HG02759 (cell line): ENCODE data around the gene TEX19.
"Not testable (repeated sequence)": the region's sequence is repeated elsewhere in the genome, so short reads cannot be mapped to it uniquely, and the experiment has no call there.

ENCODE experiments used
- ATAC-seq: cut with Tn5 transposase; IDR thresholded peaks from one replicate; pipeline ENCODE4 v1.9.1; 2021; ENCODE audit warnings: mild to moderate bottlenecking, moderate library complexity; ENCODE audit not compliant: unreplicated experiment

The TEX19 gene

DNA sequence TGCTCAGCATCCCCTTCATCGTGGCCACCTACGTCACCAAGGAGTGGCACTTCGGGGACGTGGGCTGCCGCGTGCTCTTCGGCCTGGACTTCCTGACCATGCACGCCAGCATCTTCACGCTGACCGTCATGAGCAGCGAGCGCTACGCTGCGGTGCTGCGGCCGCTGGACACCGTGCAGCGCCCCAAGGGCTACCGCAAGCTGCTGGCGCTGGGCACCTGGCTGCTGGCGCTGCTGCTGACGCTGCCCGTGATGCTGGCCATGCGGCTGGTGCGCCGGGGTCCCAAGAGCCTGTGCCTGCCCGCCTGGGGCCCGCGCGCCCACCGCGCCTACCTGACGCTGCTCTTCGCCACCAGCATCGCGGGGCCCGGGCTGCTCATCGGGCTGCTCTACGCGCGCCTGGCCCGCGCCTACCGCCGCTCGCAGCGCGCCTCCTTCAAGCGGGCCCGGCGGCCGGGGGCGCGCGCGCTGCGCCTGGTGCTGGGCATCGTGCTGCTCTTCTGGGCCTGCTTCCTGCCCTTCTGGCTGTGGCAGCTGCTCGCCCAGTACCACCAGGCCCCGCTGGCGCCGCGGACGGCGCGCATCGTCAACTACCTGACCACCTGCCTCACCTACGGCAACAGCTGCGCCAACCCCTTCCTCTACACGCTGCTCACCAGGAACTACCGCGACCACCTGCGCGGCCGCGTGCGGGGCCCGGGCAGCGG, 15.7 kb downstream of the TEX19 start:
- ATAC-seq: no peak

- ATAC-seq: no peak
These were observed 16.5 kb downstream of the TEX19 start for GRCh38 chr17:82375359-82376041.

DNA sequence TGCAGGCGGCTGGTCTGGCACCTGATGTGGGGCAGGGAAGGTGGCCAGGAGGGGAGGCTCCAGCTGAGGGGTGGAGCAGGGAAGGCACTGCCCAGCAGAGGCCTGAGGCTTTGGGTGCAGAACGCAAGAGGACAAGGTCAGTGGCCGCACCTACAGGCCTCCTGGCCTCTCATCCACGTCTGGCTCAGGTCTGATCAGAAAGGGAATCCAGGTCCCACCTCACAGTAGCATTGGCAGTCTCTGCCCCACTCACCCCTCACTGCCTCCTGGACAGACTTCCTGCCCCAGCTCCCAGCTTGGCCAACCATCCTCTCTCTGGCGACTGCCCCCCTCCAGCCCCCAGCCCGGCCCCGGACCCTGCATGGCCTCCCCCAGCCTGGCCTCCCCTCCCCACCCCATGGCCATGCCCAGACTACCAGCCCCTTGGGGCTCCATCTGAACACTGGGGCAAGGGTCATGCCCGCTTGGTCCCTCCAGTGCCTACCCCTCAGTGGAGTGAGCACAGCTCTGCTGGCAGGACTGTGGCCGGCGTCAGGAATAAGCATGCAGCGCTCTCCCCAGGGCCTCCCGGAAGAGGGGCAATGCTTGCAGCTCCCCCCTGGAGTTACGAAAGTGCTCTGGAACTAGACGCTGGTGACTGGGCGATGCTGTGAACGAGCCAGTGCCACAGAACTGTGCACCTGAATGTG, 17.1 kb downstream of the TEX19 start:
- no peak for ATAC-seq

- not testable (repeated sequence) for ATAC-seq
These were observed 18.2 kb downstream of the TEX19 start for GRCh38 chr17:82377294-82377693.

DNA sequence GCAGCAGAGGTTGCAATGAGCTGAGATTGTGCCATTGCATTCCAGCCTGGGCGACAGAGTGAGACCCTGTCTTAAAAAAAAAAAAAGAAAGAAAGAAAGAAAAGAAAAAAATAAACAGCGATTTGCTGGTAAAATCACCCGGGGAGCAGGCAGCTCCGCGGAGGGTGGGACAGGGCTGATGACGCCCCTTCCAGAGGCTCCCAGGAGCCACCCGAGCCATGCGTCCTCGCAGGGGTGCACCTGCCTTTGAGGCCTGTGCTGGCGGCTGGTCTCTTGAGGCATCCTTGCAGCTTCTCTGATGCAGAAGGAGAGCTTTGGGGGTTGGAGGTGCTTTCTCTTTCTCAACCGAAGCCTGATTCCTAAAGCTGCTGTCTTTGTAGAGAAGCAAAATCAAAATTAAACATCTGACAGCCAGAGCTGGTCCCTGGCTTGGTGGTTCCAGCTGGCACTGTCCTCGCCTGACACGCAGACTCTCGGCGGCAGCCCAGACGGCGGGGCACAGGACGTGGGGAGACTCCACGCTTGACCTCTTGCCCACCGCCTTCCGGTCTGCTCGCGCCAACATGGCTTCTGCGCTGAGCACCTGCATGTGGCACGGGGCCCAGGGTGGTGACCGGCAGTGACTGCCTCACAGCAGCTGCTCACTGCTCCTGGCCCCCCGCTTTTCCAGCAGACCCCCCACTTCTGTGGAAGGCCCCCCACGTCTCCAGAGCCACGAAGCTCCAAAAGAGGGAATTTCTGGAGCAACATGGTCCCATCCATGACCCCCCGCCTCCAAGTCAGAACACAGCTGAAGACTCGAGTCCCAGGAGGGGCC, 19.1 kb downstream of the TEX19 start:
- ATAC-seq: no peak

DNA sequence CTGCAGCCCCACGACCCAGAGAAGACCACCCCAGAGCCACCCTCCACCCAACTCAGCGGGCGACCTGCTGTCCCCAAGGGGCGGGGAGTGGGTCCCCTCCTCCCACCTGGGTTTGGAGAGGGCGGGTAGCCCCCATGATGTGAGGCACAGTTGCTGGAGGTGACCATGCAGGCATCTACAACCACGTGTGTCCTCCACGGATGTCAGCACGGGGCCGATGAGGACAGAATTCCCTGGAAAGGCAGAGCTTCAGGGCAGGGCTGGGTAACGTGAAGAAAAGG, 19.6 kb downstream of the TEX19 start:
- no peak for ATAC-seq

DNA sequence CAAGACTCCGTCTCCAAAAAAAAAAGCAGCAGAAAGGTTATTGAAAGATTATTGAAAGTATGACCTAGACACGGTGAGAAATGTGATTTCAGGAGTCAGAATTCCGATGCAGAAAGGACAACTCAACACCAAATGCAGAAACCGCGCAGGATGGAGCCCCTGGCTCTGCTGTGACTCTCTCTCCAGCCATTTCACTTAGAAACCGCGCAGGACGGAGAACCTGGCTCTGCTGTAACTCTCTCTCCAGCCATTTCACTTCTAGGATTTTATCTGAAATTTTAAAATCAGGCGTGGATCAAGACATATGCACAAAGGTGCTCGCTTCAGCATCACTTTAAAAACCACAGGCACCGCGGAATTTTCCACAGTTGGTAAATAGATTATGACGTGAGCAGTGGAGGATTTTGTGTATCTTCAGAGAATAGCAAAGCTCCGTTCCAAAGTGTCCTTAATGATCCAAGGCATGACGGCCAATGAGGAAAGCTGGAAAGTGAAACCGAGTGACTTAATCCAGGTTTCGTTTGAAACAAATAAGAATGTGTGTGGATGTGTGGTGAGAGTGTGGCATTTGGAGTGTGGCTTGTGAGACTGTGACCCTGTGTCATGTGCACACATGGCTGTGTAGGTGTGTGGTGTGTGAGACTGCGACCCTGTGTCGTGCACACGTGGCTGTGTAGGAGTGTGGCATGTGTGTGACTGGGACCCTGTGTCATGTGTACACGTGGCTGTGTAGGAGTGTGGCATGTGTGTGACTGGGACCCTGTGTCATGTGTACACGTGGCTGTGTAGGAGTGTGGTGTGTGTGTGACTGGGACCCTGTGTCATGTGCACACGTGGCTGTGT, 22.0 kb downstream of the TEX19 start:
- ATAC-seq: no peak

- ATAC-seq: not testable (repeated sequence)
These were observed 22.6 kb downstream of the TEX19 start for GRCh38 chr17:82381703-82382009.

GRCh38 chr17:82382220-82382932, 23.3 kb downstream of the TEX19 start:
- not testable (repeated sequence) for ATAC-seq

GRCh38 chr17:82382933-82383255, 23.8 kb downstream of the TEX19 start:
- ATAC-seq: no peak

DNA sequence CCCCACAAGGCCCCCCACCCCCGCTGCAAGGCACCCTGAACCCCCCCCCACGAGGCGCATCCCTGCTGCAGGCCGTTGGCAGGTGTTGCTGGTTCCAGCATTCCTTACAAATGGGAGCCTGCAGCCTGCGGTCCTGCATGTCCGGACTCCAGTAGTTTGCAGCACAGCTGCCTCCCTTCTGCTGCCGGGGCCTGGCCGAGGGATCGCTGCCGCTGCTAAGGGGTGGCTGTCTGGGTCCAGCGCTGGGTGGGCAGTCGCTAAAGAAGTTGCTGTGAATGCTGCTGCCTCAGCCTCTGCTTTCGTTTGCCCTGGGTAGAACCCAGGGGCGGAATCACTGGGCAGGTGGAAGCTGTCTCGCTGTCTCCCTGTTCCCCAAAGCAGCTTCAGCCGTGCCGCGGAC, 24.4 kb downstream of the TEX19 start:
- ATAC-seq: no peak

GRCh38 chr17:82384051-82384729, 25.1 kb downstream of the TEX19 start:
- no peak for ATAC-seq

DNA sequence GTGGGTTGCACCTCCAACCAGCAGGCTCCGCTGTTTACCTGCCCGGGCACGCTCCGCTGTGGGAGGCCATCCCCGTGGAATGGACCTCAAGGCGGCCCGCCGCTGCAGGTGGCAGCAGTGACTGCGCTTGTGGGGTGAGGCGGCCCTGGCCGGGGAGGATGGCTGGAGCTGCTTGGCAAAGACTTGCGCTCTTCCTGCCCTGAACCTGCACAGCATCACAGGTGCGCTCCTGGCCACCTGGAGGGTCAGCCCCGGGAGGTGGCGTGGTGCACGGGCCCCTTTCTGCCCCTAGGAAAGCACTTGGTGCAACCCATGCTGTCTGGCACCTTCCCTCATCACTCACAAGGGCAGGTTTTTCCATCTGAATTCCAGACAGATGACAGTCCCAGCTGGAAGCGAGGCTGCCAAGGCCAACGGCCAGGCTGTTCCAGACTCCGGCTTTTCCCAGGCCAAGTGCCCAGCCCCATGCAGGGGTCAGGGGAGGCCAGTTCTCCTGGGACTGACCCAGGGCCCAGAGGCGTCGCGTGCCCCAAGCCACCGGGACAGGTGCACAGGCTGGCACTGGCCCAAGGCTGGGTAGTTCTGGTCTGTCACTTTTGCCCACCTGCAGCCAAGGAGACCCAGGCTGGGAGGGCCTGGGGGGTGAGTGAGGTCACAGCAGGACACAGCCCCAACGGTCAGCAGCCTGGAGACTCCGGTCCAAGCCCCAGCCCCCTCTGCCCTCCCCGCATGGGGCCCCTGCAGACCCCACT, 25.9 kb downstream of the TEX19 start:
- ATAC-seq: no peak

DNA sequence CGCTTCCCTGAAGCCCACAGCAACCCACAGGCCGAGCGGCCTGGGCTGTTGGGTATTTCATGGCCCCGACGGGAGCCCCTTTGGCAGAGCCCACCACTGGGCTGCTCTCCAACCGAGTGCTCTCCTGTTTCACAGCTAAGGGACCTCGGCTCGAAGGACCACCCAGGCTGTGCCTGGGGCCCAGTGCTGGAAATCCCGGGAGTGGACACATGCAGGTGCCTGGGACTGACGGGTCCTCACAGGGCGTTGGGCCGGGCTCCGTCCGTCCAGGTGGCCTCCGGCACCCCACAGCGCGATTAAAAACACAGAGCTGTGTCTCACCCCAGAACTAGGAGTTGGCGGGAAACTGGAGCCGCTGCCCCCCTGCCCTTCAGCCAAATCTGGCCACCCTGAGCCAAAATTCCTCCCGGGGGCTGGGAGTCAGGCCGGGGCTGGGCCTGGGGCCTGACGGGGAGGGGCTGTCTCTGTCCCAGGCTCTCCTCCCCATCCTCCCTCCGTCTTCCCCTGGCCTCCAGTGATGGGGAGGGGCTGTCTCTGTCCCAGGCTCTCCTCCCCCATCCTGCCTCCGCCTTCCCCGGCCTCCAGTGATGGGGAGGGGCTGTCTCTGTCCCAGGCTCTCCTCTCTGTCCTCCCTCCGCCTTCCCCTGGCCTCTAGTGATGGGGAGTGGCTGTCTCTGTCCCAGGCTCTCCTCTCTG, 26.7 kb downstream of the TEX19 start:
- ATAC-seq: no peak

GRCh38 chr17:82386255-82386831, 27.3 kb downstream of the TEX19 start:
- no peak for ATAC-seq

DNA sequence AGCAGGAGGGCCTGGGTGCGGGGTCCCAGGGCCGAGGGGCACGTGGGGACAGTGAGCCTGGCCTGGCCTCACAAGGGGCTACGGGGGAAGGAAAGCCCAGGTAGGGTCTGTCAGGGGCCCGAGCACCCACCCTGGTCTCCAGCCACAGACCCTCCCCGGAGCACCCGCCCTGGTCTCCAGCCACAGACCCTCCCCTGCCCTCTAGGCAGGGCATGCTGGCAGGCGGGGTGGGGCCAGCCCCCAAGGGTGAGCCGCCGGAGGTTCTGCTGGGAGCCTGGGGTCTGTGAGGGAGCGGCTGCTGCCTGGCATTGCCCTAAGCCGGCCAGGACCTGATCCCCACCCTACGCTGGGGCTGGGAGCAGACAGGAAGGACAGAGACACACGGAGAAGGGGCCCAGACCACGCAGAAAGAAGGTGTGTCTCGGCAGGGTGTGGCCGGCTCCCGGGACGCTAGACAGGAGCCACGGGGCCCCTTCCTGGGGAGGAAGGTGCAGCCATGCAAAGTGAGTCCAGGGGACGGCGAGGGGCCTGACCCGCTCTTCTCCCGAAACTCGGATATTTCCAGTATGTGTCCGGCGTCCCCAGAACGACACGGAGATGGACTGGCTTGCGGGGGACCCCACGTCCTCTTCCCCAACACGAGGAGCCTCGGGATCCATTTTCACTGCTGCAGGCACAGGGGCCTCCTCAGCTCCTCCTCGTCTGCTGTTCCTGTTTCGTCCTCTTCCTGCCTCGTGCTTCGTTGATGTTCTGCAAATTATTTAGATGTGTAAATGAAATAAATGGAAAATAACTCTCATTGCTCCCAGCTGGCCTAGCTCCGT, 28.0 kb downstream of the TEX19 start:
- no peak for ATAC-seq

GRCh38 chr17:82387705-82388106, 28.7 kb downstream of the TEX19 start:
- ATAC-seq: no peak
